ENCODE measurements around the gene LRP10.

The LRP10 gene

DNA sequence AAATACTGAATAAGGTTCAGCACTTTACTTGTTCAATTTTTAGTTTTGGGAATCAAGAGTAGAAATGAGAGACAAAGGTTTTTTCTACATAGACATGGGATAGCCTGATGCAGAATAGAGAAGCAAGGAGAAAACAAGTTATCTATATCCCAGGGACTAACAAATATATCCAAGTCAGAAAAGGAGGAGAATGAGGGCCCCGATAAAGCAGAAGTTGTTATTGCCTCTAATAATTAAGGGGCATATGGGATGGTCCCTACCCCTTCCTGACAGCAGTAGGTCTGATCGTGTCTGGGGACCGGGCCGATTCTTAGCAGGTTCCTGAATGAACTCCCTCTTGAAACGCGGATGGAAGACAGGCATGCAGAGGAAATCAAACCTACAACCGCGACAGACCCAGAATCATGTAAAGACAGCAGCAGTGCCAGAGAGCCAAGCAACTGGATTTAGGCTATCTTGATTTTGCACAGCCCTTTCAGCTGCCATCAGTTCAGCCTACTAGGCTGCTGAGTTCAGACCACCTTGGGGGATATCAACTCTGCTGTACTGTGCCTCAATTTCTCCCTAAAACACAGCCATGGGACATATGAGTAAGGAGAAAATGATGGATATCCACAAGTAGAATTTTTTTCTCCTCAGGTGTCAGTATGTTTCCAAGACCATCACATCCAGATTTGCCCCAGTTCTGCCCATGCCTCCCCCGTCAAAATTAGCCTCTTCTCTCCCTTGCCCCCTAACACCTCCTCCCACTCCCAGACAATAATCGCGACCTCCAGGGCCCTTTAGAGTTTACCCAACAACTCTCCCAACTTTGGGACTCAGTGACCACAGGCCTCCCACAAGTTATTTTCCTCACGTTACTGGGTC is 56.9 kb downstream of the LRP10 start:
- no peak for DNase-seq (ENCODE audit: low spot score)
- CTCF ChIA-PET, result interaction anchor here (0.7 to 1.4 kb wide), 3 partner anchors 16 to 148 kb away, joined by 5 to 6 read pairs (median 5); no protein-coding TSS in a partner anchor
- TF ChIP-seq, protein P1, sequence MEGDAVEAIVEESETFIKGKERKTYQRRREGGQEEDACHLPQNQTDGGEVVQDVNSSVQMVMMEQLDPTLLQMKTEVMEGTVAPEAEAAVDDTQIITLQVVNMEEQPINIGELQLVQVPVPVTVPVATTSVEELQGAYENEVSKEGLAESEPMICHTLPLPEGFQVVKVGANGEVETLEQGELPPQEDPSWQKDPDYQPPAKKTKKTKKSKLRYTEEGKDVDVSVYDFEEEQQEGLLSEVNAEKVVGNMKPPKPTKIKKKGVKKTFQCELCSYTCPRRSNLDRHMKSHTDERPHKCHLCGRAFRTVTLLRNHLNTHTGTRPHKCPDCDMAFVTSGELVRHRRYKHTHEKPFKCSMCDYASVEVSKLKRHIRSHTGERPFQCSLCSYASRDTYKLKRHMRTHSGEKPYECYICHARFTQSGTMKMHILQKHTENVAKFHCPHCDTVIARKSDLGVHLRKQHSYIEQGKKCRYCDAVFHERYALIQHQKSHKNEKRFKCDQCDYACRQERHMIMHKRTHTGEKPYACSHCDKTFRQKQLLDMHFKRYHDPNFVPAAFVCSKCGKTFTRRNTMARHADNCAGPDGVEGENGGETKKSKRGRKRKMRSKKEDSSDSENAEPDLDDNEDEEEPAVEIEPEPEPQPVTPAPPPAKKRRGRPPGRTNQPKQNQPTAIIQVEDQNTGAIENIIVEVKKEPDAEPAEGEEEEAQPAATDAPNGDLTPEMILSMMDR (conservative IDR thresholded peaks at IDR 0.05; ENCODE audit: low read depth), result no peak
- H3K27ac ChIP-seq, result peak overlapping the region; percentile 82
- POLR2A ChIA-PET (ENCODE audit: low non-redundant PET), result interaction anchor here (0.6 kb wide), 1 partner anchor 16 kb away, joined by 7 read pairs; no protein-coding TSS in a partner anchor

DNA sequence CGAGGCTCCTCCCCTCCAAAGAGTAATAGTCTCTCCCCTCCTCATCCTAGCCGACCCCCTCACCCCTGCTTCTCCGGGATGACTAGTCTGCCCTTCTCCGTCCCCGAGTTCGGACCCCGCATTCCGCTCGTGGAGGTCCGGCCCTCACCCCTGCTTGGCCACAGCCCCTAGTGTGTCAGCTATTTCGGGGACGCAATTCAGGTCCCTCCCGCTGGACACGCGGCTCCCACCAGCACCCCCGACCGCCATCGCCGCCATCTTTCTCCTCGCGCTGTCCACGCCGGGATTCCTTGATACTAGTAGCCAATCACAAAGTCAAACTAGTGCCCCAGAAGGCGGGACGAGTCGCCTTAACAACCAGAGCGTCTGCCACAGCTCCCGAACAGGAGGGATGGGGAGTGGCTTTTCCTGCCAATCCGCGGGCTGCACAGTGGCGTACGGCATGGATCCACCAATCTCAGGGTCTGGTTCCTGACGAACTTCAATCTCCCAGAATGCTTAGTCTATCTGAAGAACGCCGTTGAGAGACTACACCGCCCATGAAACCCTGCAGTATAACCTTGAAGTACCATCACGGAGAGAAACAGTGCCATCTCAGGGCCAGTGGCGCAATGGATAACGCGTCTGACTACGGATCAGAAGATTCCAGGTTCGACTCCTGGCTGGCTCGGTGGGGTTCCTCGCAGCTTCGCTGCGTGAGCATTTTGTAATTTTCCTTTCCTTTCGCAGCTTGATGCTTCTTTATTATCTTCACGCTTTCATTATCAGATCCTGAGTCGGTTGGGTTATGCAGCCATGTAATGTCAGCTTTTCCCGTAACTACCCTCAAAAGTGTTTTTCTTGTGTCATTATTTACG is 57.8 kb downstream of the LRP10 start, which contains the start of gene PRMT5:
PRMT5 (minus strand) TSS at position 273 of the 857 bp plus-strand sequence; CDS start at position 258, 15 bp downstream.
- DNase-seq (ENCODE audit: low spot score), result peak; percentile 98
- ChIA-PET POLR2A (ENCODE audit: low non-redundant PET) (interaction anchor here (0.6 to 1.6 kb wide), 3 partner anchors 9 to 299 kb away, joined by 4 to 10 read pairs (median 5); partner anchors contain the start of gene HAUS4), CTCF (interaction anchor here (0.8 to 1.4 kb wide), 7 partner anchors 11 to 140 kb away, joined by 3 to 6 read pairs (median 4); no protein-coding TSS in a partner anchor)
- peak within 1 kb of the TSS; percentile 82 for H3K27ac ChIP-seq
- TF ChIP-seq, protein P1 (conservative IDR thresholded peaks at IDR 0.05; ENCODE audit: low read depth), result no peak

DNA sequence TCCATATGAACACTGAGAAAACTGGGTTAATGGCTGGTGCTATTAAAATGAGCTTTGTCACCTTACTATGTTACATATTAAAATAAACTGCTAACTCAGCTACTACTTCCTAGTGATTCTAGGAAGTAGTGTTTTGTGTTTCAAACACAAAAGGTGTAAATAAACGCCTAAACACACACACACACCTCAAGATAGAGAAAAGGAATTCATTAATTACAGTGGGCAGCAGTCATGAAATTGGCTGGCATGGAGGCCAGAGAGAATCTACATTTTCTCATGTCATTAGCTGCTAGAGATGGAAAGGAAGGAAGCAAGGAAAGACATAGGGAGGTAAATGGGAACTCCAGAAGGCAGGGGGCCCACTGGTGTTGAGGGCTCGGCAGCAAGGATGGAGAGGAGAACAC is 58.4 kb downstream of the LRP10 start:
- peak overlapping the region; percentile 82 for H3K27ac ChIP-seq
- TF ChIP-seq, protein P1 (conservative IDR thresholded peaks at IDR 0.05; ENCODE audit: low read depth), result no peak
- DNase-seq (ENCODE audit: low spot score), result no peak
- ChIA-PET CTCF (interaction anchor here (0.8 to 1.4 kb wide), 7 partner anchors 12 to 139 kb away, joined by 3 to 6 read pairs (median 4); no protein-coding TSS in a partner anchor), POLR2A (ENCODE audit: low non-redundant PET) (interaction anchor here (0.6 to 1.6 kb wide), 4 partner anchors 9 to 298 kb away, joined by 3 to 10 read pairs (median 4); partner anchors contain the start of gene HAUS4)

All from RWPE1 (cell line).